ENCODE results near the gene NEK11.

The NEK11 gene

DNA sequence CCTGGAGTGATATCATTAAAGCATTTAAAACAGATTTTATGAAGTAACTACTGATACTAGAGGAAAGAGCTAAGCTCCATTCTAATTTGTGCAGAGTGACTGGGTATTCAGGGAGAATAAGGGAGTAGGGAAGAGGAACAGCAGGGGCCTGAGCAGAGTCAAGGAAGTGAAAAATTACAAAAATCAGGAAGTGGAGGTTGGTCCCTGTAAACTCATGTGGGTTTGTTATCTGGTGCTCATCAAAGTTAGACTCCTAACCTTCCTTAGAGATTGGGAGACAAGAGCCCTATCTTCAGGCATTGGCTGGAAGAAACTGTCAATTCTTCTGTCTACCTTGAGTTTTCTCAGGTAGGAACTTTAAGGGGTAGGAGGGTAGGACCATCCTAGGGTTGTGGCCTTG lies 82.5 kb downstream of the NEK11 start:
- Histone ChIP-seq H3K79me2 (no peaks in the 10 kb centered on the region), H3K9ac (no peak overlapping the region), H3K27ac (no peak overlapping the region), H3K4me1 (no peaks in the 10 kb centered on the region), H2AFZ (no peak overlapping the region), H3K27me3 (ENCODE audit: control insufficient read depth, insufficient read depth, low read length) (no peaks in the 10 kb centered on the region), H3K9me3 (ENCODE audit: control insufficient read depth, low read length) (no peaks in the 10 kb centered on the region), H3K4me2 (ENCODE audit: low read length) (no peak overlapping the region), H3K36me3 (ENCODE audit: control insufficient read depth, insufficient read depth, low read length) (no peaks in the 10 kb centered on the region), H3K4me3 (ENCODE audit: low read depth, low read length) (no peak overlapping the region)
- TF ChIP-seq, protein P1, sequence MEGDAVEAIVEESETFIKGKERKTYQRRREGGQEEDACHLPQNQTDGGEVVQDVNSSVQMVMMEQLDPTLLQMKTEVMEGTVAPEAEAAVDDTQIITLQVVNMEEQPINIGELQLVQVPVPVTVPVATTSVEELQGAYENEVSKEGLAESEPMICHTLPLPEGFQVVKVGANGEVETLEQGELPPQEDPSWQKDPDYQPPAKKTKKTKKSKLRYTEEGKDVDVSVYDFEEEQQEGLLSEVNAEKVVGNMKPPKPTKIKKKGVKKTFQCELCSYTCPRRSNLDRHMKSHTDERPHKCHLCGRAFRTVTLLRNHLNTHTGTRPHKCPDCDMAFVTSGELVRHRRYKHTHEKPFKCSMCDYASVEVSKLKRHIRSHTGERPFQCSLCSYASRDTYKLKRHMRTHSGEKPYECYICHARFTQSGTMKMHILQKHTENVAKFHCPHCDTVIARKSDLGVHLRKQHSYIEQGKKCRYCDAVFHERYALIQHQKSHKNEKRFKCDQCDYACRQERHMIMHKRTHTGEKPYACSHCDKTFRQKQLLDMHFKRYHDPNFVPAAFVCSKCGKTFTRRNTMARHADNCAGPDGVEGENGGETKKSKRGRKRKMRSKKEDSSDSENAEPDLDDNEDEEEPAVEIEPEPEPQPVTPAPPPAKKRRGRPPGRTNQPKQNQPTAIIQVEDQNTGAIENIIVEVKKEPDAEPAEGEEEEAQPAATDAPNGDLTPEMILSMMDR (IDR thresholded peaks at IDR 0.05): no peak

DNA sequence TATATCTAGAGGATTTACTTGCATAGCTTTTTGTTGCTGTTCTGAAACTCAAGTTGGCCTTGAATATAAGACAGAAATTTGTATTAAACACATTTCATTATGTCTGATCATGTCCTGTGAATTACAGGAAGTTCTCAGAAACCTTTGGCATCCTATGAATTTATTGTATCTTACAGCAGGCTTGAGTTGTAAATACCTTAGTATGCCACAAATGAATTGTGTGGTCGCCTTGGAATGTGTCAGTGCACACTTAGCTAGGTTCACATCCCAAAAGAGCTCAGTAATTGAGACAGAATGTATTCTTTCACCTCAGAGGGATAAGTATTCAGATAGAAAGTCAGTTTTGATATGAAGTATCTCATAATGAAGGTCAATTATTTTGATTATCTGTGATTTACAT lies 83.4 kb downstream of the NEK11 start:
- no peak overlapping the region for H3K9ac ChIP-seq
- no peak overlapping the region for H3K4me3 ChIP-seq (ENCODE audit: low read depth, low read length)
- H3K36me3 ChIP-seq (ENCODE audit: control insufficient read depth, insufficient read depth, low read length): no peaks in the 10 kb centered on the region
- H3K27ac ChIP-seq: no peak overlapping the region
- no peaks in the 10 kb centered on the region for H3K27me3 ChIP-seq (ENCODE audit: control insufficient read depth, insufficient read depth, low read length)
- no peak overlapping the region for H3K4me2 ChIP-seq (ENCODE audit: low read length)
- H3K4me1 ChIP-seq: no peaks in the 10 kb centered on the region
- H2AFZ ChIP-seq: no peak overlapping the region
- H3K79me2 ChIP-seq: no peaks in the 10 kb centered on the region
- TF ChIP-seq, protein P1 (IDR thresholded peaks at IDR 0.05): no peak
- no peaks in the 10 kb centered on the region for H3K9me3 ChIP-seq (ENCODE audit: control insufficient read depth, low read length)

DNA sequence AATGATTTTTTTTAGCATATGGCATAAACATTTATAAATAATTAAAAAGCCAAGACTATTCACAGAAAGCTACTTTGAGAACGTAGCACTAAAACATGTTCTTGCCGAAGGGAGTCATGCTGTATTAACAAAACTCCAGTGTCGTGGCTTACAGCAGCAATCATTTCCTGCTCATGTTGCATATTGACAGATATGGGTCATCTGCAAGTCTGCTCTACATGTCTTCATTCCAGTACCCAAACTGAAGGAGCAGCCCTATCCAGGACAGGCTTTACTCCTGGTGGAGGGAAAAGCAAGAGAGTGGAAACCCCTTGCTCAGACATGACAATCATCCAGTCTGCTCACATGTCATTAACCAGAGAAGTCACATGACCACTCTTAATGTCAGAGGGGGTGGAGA lies 87.6 kb downstream of the NEK11 start:
- Histone ChIP-seq H3K27ac (no peak overlapping the region), H3K9me3 (ENCODE audit: control insufficient read depth, low read length) (no peaks in the 10 kb centered on the region), H2AFZ (no peak overlapping the region), H3K4me1 (no peaks in the 10 kb centered on the region), H3K9ac (no peak overlapping the region), H3K27me3 (ENCODE audit: control insufficient read depth, insufficient read depth, low read length) (no peaks in the 10 kb centered on the region), H3K4me2 (ENCODE audit: low read length) (no peak overlapping the region), H3K79me2 (no peaks in the 10 kb centered on the region), H3K36me3 (ENCODE audit: control insufficient read depth, insufficient read depth, low read length) (no peaks in the 10 kb centered on the region), H3K4me3 (ENCODE audit: low read depth, low read length) (no peak overlapping the region)
- TF ChIP-seq, protein P1 (IDR thresholded peaks at IDR 0.05): no peak

DNA sequence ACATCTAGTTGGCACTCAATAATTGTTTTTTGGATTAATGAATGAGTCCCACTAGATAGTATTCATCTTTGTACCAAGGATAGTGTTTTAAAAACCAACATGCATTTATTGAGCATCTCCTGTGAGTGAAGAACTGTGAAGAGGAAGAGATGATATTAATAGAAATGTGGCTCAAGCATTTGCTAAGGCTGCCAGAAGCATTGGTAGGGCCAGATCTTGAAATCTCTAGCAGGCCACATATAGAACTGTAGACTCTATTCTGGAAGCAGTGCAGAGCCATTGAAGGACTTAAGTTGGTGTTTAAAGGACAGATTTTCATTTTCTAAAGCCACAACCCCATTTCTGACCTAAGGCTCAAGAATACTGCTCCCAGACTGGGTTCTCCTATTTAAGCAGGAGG lies 99.0 kb downstream of the NEK11 start:
- Histone ChIP-seq H3K27ac (no peak overlapping the region), H3K4me2 (ENCODE audit: low read length) (no peak overlapping the region), H3K9ac (no peak overlapping the region), H3K4me1 (no peaks in the 10 kb centered on the region), H3K27me3 (ENCODE audit: control insufficient read depth, insufficient read depth, low read length) (no peaks in the 10 kb centered on the region), H3K36me3 (ENCODE audit: control insufficient read depth, insufficient read depth, low read length) (no peaks in the 10 kb centered on the region), H2AFZ (no peak overlapping the region), H3K4me3 (ENCODE audit: low read depth, low read length) (no peak overlapping the region), H3K9me3 (ENCODE audit: control insufficient read depth, low read length) (no peaks in the 10 kb centered on the region), H3K79me2 (no peaks in the 10 kb centered on the region)
- TF ChIP-seq, protein P1 (IDR thresholded peaks at IDR 0.05): no peak

DNA sequence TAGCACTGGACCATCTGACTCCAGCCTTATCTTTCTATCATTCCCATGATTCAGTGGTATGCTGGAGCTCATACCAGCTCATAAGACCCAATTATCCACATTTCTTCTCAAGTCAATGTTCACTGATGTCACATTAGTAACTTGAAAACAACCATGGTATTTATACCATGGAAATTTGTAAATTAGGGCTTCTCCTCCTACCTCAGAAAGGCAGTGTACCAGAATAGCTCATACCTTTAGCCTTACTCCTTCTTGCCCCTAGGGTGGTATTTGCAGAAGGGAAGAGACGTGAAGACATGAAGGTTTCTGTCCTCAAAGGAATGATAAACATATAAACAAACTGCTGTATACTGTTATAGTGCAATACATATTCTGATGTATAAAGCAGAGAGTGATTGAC lies 114.2 kb downstream of the NEK11 start:
- Histone ChIP-seq H3K9ac (no peak overlapping the region), H3K4me2 (ENCODE audit: low read length) (no peak overlapping the region), H3K4me3 (ENCODE audit: low read depth, low read length) (no peak overlapping the region), H2AFZ (no peak overlapping the region), H3K36me3 (ENCODE audit: control insufficient read depth, insufficient read depth, low read length) (no peaks in the 10 kb centered on the region), H3K4me1 (peaks cover 4% of the 10 kb centered on the region), H3K79me2 (no peaks in the 10 kb centered on the region), H3K27ac (no peak overlapping the region), H3K9me3 (ENCODE audit: control insufficient read depth, low read length) (no peaks in the 10 kb centered on the region), H3K27me3 (ENCODE audit: control insufficient read depth, insufficient read depth, low read length) (no peaks in the 10 kb centered on the region)
- TF ChIP-seq, protein P1 (IDR thresholded peaks at IDR 0.05): no peak
